HG03159 (cell line): ENCODE data around the gene MTHFSD.
A peak's percentile ranks its signal among the peaks of the same experiment; 100 is the strongest.

Experiments used
- ATAC-seq: cut with Tn5 transposase; IDR thresholded peaks from one replicate; pipeline ENCODE4 v1.9.1; 2021; ENCODE audit warnings: mild to moderate bottlenecking, moderate library complexity; ENCODE audit not compliant: unreplicated experiment

MTHFSD gene

GRCh38 chr16:86570558-86571529, 15.8 kb upstream of the MTHFSD start:
- no peak for ATAC-seq

DNA sequence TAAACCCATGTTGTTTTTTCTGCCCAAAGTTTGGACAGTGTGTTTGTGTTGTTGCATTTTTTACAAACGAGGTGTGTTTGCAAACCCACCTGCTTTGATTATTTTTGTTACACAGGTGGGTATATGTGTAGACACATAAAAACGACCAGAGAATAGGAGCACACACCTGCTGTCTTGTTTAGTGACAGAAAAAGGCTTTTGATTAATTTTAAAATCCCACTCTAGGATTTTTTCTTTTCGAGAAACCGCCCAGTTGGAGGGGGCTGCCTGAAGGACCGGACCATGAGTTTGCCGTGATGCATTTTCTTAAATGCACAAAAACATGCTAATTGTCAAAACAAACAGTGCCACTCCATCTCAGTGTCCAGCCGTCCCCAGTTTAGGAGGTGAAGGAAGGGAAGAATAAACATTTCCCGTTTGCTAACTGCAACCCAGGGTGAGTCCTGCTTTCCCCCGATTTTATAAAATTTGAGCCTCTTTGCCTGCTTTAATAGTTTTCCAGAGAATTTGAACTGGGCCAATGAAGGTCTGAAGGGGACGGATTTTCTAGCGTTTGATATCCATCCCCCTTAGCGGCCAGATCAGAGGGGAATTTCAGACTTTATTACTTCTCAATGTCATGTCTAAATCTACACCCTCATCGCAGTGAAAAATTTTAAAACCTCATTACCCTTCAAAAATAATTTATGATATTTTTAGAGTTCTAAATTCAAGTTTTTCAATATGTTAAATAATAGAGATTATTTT, 14.8 kb upstream of the MTHFSD start:
- ATAC-seq: no peak

DNA sequence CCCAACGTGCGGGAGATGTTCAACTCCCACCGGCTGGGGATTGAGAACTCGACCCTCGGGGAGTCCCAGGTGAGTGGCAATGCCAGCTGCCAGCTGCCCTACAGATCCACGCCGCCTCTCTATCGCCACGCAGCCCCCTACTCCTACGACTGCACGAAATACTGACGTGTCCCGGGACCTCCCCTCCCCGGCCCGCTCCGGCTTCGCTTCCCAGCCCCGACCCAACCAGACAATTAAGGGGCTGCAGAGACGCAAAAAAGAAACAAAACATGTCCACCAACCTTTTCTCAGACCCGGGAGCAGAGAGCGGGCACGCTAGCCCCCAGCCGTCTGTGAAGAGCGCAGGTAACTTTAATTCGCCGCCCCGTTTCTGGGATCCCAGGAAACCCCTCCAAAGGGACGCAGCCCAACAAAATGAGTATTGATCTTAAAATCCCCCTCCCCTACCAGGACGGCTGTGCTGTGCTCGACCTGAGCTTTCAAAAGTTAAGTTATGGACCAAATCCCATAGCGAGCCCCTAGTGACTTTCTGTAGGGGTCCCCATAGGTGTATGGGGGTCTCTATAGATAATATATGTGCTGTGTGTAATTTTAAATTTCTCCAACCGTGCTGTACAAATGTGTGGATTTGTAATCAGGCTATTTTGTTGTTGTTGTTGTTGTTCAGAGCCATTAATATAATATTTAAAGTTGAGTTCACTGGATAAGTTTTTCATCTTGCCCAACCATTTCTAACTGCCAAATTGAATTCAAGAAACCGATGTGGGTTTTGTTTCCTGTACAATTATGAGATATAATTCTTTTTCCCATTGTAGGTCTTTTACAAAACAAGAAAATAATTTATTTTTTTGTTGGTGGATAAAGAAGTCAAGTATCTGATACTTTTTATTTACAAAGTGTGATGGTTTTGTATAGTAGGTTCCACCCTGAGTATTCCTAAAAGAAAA, 13.9 kb upstream of the MTHFSD start:
- ATAC-seq: no peak

- ATAC-seq: no peak
These were observed 12.9 kb upstream of the MTHFSD start for GRCh38 chr16:86567701-86568581.

GRCh38 chr16:86566966-86567700, 12.1 kb upstream of the MTHFSD start:
- ATAC-seq: no peak

- ATAC-seq: no peak
These were observed 11.5 kb upstream of the MTHFSD start, which contains the start of gene FOXC2 for GRCh38 chr16:86566601-86566965. Gene FOXC2 (plus strand): TSS chr16:86566829. CDS start chr16:86567336, 507 bp downstream.

GRCh38 chr16:86565644-86566511, 10.8 kb upstream of the MTHFSD start:
- ATAC-seq: no peak

GRCh38 chr16:86565181-86565631, 10.2 kb upstream of the MTHFSD start:
- ATAC-seq: no peak

DNA sequence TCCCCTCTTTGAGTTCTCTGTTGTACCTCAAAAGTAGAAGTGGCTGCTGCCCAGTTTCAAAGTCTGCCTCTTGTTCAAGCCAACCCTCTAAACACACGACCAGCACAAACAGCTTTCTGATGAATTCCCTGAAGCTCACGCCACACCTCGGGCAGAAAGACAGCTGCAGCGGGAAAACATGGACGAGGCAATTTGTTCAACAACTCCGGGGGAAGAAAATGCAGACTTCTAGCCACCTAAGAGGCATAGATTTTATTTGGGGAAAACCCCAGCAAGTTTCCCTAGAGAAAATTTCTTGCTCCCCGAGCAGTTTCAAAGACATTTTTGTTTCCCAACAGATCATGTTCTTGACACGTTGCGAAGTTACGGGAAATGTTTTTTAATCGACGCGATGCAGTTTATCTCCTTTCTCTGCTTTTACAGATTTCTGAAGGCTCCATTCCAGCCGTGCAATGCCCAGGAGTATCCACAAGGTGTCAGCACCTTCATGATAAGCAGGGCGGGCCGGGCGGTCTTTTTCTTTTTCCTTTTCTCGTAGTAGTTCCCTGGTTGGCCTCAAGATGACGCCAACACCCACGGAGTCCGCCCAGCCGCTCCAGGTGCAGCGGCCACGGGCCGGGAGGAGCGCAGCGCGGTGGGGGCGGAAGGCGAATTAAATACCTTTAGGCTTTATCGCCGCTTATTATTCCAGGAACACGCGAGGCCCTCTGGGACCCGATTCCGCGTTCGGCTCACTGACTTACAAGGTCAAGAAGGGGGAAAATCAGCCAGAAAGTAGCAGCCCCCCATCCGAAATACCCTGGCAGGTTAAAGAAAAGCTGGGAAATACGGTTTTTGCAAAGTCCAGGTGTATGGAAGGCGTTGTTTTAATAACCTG, 8.7 kb upstream of the MTHFSD start:
- ATAC-seq: peak; percentile 64

- no peak for ATAC-seq
These were observed 7.3 kb upstream of the MTHFSD start for GRCh38 chr16:86562356-86562755.

DNA sequence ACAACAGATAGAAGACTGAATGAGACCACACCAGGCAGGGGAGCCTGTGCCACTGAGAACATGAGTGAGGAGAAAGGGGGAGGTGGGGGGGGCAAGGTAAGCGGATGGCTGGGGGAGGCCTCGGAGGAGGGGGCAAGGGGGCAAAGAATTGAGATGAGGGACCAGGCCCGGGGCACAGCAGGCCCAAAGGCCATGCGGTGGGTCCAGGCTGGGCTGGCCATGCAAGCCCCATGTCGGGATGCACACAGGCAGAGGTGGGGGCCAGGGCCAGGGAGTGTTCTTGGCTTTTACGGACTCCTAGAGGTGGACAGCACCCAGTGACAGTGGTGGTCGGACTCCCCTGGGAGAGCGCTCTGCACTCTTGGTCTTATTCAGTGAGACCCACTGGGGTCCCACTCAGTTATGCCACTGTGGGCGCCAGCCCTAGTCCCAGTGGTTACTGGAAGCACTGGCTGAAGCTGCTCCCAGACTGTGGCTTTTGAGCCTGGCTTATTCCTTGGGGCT, 4.8 kb upstream of the MTHFSD start:
- no peak for ATAC-seq

GRCh38 chr16:86558355-86559193, 3.5 kb upstream of the MTHFSD start:
- ATAC-seq: no peak

DNA sequence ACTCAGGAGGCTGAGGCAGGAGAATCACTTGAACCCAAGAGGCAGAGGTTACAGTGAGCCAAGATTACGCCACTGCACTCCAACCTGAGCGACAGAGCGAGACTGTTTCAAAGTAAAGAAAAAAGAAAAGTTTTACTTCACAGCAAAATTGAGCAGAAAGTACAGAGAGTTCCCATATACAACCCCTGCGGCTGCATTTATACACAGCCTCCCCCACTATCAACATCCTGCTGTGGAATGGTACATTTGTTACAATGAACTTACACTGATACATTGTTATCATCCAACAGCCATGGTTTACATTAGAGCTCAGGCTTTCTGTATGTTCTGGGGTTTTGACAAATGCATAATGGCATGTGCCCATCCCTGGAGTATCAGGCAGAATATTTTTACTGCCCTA, 2.6 kb upstream of the MTHFSD start:
- no peak for ATAC-seq

DNA sequence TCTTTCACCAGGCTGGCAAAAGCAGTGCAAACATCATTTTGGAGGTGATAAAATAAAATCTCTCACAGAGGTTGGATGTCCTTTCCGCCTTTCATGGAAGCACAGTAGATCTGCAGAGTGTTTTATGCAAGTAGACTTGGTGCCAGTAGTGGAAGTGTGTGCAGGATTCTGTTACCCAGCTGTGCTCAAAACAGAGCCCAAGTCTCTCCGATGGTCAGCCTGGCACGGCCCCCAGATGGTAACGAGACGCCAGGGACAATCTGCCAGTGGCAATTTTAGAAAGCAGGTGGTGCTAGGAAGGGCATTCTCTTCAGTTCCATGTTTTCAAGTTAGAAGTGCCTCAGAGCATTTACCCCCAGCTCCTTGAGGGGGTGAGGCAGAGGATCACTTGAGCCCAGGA, 1.5 kb upstream of the MTHFSD start:
- ATAC-seq: no peak

GRCh38 chr16:86555704-86556075, 655 bp upstream of the MTHFSD start:
- ATAC-seq: no peak

- peak; percentile 11 for ATAC-seq
These were observed 477 bp downstream of the MTHFSD start for GRCh38 chr16:86554599-86554916.
